ENCODE measurements around the gene CORO2B. TPM values are rescaled to one million over a fixed set of nuclear protein-coding genes. Genes with fewer than 3 reads are reported as not detected.

The CORO2B gene
- polyA plus RNA-seq, 1 of the 3 experiments (the other 2 are of a cell fraction), result 3.6 TPM

- H4K20me1 ChIP-seq (ENCODE audit: insufficient read depth), result no peaks in the 10 kb centered on the region
- WGBS (ENCODE audit: low lambda C conversion rate), result 70% methylated on average over 2 of the region's 3 CpGs
- H3K4me2 ChIP-seq, result no peak overlapping the region
- no peaks in the 10 kb centered on the region for H3K9me2 ChIP-seq
- no peak overlapping the region for H3K4me3 ChIP-seq (ENCODE audit: low read depth in 2 of 2, low read length in 1 of 2)
- no peaks in the 10 kb centered on the region for H3F3A ChIP-seq (replicated peaks; ENCODE audit: insufficient read depth)
- H3K9ac ChIP-seq, result no peak overlapping the region
- no peak overlapping the region for H2AFZ ChIP-seq (ENCODE audit: low read depth)
- H3K79me2 ChIP-seq (ENCODE audit: insufficient read depth), result no peaks in the 10 kb centered on the region
- H3K36me3 ChIP-seq (replicated peaks in 1 of 2; ENCODE audit: control insufficient read depth in 1 of 2, insufficient read depth in 2 of 2, low read length in 1 of 2), result no peaks in the 10 kb centered on the region
- peaks cover 0 to 7% of the 10 kb centered on the region in 2 experiments; a peak in 1 of 4 replicates for H3K4me1 ChIP-seq (ENCODE audit: control insufficient read depth in 1 of 2, insufficient read depth in 2 of 2, low read depth in 1 of 2, low read length in 1 of 2)
- H3K9me3 ChIP-seq, result no peaks in the 10 kb centered on the region
- H3K27ac ChIP-seq (ENCODE audit: low read depth in 2 of 2, low read length in 1 of 2), result no peak overlapping the region
- CTCF ChIA-PET, result interaction anchor here (0.9 to 14.0 kb wide), 10 partner anchors 11 to 363 kb away, joined by 3 to 293 read pairs (median 6); no protein-coding TSS in a partner anchor
- DNase-seq, result no peak
- POLR2A ChIA-PET, result no interaction called here
- H3K27me3 ChIP-seq (ENCODE audit: insufficient read depth), result no peaks in the 10 kb centered on the region
- TF ChIP-seq TCF12 (IDR thresholded peaks at IDR 0.05) (no peak), EZH2phosphoT487 (IDR thresholded peaks at IDR 0.05; ENCODE audit: borderline replicate concordance, low read depth) (no peak), FOXM1 (IDR thresholded peaks at IDR 0.05; ENCODE audit: low read depth) (no peak), GATA2 (CRISPR knock-in tag; IDR thresholded peaks at IDR 0.05) (no peak), TEAD4 (IDR thresholded peaks at IDR 0.05; ENCODE audit: borderline replicate concordance, insufficient read depth) (no peak), MAX (IDR thresholded peaks at IDR 0.05; ENCODE audit: low read depth) (no peak), TAF1 (IDR thresholded peaks at IDR 0.05; ENCODE audit: borderline replicate concordance, low read depth, low read length) (no peak), CHD2 (IDR thresholded peaks at IDR 0.05; ENCODE audit: low read length, partially characterized antibody) (no peak), RAD21 (IDR thresholded peaks at IDR 0.05; ENCODE audit: low read length) (no peak), NRF1 (IDR thresholded peaks at IDR 0.05; ENCODE audit: low read depth, low read length) (no peak), MXI1 (IDR thresholded peaks at IDR 0.05; ENCODE audit: low read depth, low read length) (no peak), GABPA (IDR thresholded peaks at IDR 0.05; ENCODE audit: low read depth) (no peak), NFIC (IDR thresholded peaks at IDR 0.05; ENCODE audit: borderline replicate concordance) (no peak), EP300 (IDR thresholded peaks at IDR 0.05; ENCODE audit: borderline replicate concordance in 1 of 2, low read depth in 1 of 2, low read length in 1 of 2) (no peak), RFX5 (IDR thresholded peaks at IDR 0.05; ENCODE audit: low read length) (no peak), USF1 (IDR thresholded peaks at IDR 0.05; ENCODE audit: borderline replicate concordance, low read depth) (no peak), IRF3 (IDR thresholded peaks at IDR 0.05; ENCODE audit: low read depth, low read length) (no peak), SMC3 (IDR thresholded peaks at IDR 0.05; ENCODE audit: low read depth, low read length) (no peak), JUND (IDR thresholded peaks at IDR 0.05) (no peak), FOXJ3 (CRISPR knock-in tag; IDR thresholded peaks at IDR 0.05) (no peak)
Observed at GRCh38 chr15:68561901-68562300, 16.9 kb upstream of the CORO2B start.
